ENCODE results near the gene ZEB1. TPM values are rescaled to one million over a fixed set of nuclear protein-coding genes. Genes with fewer than 3 reads are reported as not detected.

ZEB1 gene
- total and polyA plus RNA-seq, 4 donors: 61.7 to 113 (median 101) TPM

DNA sequence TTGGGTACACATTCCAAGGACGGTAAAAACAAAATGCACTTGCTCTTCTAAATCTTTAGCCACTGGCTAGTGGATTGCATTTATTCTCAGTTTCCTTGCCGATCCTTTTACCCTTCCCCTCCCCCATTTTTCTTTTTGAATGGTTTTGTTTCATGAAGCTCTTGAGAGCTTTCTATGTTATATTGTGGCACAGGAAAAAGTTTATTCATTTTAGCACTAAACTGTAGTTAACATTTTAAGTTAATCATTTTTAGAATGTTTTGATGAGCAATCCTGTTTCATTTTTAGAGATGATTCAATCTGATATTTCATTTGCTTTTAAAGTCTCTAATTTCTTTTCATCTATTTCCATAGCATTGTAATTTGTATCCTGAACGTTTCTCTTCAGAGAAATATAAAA is 24.0 kb downstream of the ZEB1 start:
- no CpG with 5 or more reads among the region's 3 CpGs for WGBS (ENCODE audit: insufficient coverage)

DNA sequence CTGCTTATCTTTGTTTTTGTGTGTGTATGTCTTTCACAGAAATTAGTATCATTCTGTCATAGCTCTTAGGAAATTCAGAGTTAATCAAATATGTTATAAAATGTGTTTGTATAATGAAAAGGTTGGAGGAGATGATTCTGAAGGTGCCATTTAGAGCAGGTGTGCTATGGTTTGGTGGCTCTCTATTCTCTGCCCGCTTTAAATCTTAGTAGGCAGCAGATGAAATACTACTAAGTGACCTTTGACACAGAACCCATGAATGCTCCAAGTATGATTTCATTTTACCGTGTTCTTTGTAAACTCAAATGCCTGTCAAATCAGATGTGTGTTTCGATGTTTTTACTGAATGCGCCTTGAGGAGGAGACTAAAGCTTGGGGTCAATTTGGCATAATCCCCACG is 24.5 kb downstream of the ZEB1 start:
- no peak overlapping the region for H3K4me3 ChIP-seq (ENCODE audit: low read depth, low read length)
- no peak for DNase-seq (ENCODE audit: low read depth in 4 of 6, low spot score in 6 of 6)
- 100% methylated on average over 1 of the region's 5 CpGs for WGBS (ENCODE audit: insufficient coverage)
- no peaks in the 10 kb centered on the region for H3K9me3 ChIP-seq (ENCODE audit: control insufficient read depth, insufficient read depth, low read length)
- H3K27me3 ChIP-seq (ENCODE audit: control insufficient read depth, insufficient read depth, low read length): no peaks in the 10 kb centered on the region
- no peaks in the 10 kb centered on the region for H3K36me3 ChIP-seq (ENCODE audit: control insufficient read depth, insufficient read depth, low read length)
- no peaks in the 10 kb centered on the region for H3K4me1 ChIP-seq (ENCODE audit: control insufficient read depth, insufficient read depth, low read length)
- no peak overlapping the region for H3K27ac ChIP-seq (ENCODE audit: low read depth, low read length)

More for the DNA sequence above, 24.0 kb downstream of the ZEB1 start:
- Histone ChIP-seq H3K27me3 (ENCODE audit: control insufficient read depth, insufficient read depth, low read length) (no peaks in the 10 kb centered on the region), H3K9me3 (ENCODE audit: control insufficient read depth, insufficient read depth, low read length) (no peaks in the 10 kb centered on the region), H3K27ac (ENCODE audit: low read depth, low read length) (no peak overlapping the region), H3K4me1 (ENCODE audit: control insufficient read depth, insufficient read depth, low read length) (no peaks in the 10 kb centered on the region), H3K4me3 (ENCODE audit: low read depth, low read length) (no peak overlapping the region), H3K36me3 (ENCODE audit: control insufficient read depth, insufficient read depth, low read length) (no peaks in the 10 kb centered on the region)
- DNase-seq (ENCODE audit: low read depth in 4 of 6, low spot score in 6 of 6): no peak

DNA sequence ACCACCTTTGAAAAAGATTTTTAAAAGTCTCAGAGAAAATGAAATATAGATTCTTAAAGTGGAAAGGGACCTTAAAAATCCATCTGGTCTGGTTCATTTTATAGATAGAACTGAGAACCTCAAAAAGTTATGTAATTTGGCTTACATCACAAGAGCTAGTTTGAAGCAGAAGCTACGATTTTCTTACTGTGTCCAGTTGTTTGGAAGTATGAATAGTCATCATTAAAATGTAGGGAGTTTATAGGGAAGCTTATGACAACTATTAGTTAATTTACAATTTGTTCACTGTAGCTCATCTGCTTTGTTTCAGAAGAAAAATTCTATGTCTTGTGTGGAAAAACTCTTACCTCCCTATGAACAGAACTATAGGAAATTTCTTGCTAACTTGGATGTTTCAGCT is 26.9 kb downstream of the ZEB1 start:
- Histone ChIP-seq H3K4me1 (ENCODE audit: control insufficient read depth, insufficient read depth, low read length) (no peaks in the 10 kb centered on the region), H3K9me3 (ENCODE audit: control insufficient read depth, insufficient read depth, low read length) (no peaks in the 10 kb centered on the region), H3K27ac (ENCODE audit: low read depth, low read length) (no peak overlapping the region), H3K36me3 (ENCODE audit: control insufficient read depth, insufficient read depth, low read length) (no peaks in the 10 kb centered on the region), H3K4me3 (ENCODE audit: low read depth, low read length) (no peak overlapping the region), H3K27me3 (ENCODE audit: control insufficient read depth, insufficient read depth, low read length) (no peaks in the 10 kb centered on the region)
- no peak for DNase-seq (ENCODE audit: low read depth in 4 of 6, low spot score in 6 of 6)
- WGBS (ENCODE audit: insufficient coverage): no CpG with 5 or more reads among the region's 1 CpG

DNA sequence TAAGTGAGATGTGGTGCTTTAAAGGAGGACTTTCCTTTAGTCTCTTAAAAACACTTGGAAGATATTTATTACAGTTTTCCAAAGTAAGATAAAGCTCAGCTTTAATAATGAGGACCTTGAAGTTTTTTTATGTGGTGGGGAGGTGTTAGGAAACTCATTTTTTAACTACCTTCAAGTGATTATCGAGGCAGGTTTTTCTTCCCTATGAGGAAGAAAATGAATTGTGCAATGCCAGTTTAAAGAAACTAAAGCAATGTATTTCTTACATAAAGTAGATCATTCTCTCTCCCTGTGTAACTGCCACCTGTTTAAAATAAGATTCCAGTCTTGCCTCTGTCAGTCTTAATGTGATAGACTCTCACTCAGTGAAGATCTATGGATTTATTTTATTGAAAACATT is 27.9 kb downstream of the ZEB1 start:
- WGBS (ENCODE audit: insufficient coverage): no CpG with 5 or more reads among the region's 1 CpG
- Histone ChIP-seq H3K27me3 (ENCODE audit: control insufficient read depth, insufficient read depth, low read length) (no peaks in the 10 kb centered on the region), H3K4me1 (ENCODE audit: control insufficient read depth, insufficient read depth, low read length) (no peaks in the 10 kb centered on the region)

DNA sequence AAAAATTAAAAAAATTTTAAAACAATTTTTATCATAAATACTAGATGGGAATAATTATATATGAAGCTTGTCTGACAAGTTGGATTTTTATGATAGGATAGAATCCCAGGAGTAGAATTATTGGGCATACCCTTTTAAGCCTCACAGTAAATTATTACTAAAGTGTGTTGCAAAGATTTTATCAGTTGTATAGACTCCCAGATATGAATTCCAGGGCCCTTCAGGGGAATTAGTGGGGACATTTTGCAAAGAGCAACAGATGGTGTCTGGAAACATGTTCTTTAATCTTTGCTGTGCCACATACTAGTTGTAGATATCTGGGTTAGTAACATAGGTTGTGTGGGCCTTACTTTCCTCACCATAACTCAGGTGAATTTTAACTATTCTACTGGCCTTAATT is 28.7 kb downstream of the ZEB1 start:
- Histone ChIP-seq H3K36me3 (ENCODE audit: control insufficient read depth, insufficient read depth, low read length) (no peaks in the 10 kb centered on the region), H3K4me3 (ENCODE audit: low read depth, low read length) (no peak overlapping the region), H3K4me1 (ENCODE audit: control insufficient read depth, insufficient read depth, low read length) (peaks cover 2% of the 10 kb centered on the region), H3K9me3 (ENCODE audit: control insufficient read depth, insufficient read depth, low read length) (no peaks in the 10 kb centered on the region), H3K27ac (ENCODE audit: low read depth, low read length) (no peak overlapping the region), H3K27me3 (ENCODE audit: control insufficient read depth, insufficient read depth, low read length) (no peaks in the 10 kb centered on the region)
- DNase-seq (ENCODE audit: low read depth in 4 of 6, low spot score in 6 of 6): no peak

More for the DNA sequence above, 27.9 kb downstream of the ZEB1 start:
- Histone ChIP-seq H3K36me3 (ENCODE audit: control insufficient read depth, insufficient read depth, low read length) (no peaks in the 10 kb centered on the region), H3K4me3 (ENCODE audit: low read depth, low read length) (no peak overlapping the region), H3K9me3 (ENCODE audit: control insufficient read depth, insufficient read depth, low read length) (no peaks in the 10 kb centered on the region), H3K27ac (ENCODE audit: low read depth, low read length) (no peak overlapping the region)
- DNase-seq (ENCODE audit: low read depth in 4 of 6, low spot score in 6 of 6): no peak

DNA sequence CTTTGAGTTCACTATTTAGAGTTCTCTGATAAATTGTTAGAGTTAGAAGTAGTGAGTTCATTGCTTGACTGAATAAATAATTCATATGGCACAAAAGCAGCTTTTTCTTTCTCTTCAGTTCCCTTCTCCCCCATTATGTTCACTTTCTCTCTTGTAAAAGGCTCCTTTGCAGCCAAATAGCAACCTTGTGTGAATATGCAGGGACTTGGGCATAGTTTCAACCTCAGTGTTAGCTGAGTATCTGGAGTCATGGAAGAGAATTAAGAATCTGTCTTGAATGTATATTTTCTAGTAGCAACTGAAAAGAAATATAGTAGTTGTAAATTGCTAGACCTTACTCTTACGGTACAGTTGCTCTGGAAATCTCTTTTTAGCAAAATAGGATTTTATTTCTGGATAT is 31.9 kb downstream of the ZEB1 start:
- no peak overlapping the region for H3K4me3 ChIP-seq (ENCODE audit: low read depth, low read length)
- no peaks in the 10 kb centered on the region for H3K36me3 ChIP-seq (ENCODE audit: control insufficient read depth, insufficient read depth, low read length)
- H3K27ac ChIP-seq (ENCODE audit: low read depth, low read length): peak overlapping the region; percentile 33
- H3K27me3 ChIP-seq (ENCODE audit: control insufficient read depth, insufficient read depth, low read length): no peaks in the 10 kb centered on the region
- H3K4me1 ChIP-seq (ENCODE audit: control insufficient read depth, insufficient read depth, low read length): peaks cover 2% of the 10 kb centered on the region
- no CpG with 5 or more reads among the region's 1 CpG for WGBS (ENCODE audit: insufficient coverage)
- peak in 5 of 6 donors; percentile 20 to 84 (median 43) for DNase-seq (ENCODE audit: low read depth in 4 of 6, low spot score in 6 of 6)
- H3K9me3 ChIP-seq (ENCODE audit: control insufficient read depth, insufficient read depth, low read length): no peaks in the 10 kb centered on the region

DNA sequence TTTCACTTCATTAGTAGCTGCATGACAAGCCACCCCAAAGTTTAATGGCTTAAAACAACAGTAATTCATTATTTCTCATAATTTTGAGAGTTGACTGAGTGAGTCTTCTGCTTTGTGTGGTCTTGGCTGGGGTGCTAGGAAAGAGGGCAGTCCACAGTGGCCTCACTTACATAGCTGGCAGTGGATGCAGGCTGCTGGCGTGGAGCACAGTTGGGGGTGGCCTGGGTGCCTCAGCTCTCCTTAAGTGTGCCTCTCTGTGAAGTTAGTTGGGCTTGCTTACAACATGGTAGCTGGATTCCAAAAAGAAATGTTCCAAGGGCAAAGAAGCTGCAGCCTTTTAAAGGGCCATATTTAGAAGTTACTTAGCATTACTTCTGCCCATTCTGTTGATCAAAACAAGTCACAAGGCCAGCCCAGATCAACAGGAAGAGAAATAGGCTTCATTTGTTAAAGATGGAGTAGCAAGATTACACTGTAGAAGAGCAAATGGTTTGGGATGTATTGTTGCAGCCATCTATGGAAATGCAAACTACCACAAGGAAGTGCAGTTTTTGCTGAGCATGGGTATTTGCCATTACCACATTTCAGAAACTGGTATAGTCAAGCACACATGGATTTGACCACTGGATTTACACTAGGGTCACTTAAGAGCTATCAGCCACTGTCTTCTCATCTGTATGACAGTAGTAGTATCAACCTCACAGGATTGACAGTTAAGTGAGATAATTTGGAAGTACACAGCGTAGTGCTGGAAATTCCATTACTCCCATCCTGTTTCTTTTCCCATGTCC is 33.6 kb downstream of the ZEB1 start:
- Histone ChIP-seq H3K9me3 (ENCODE audit: control insufficient read depth, insufficient read depth, low read length) (no peaks in the 10 kb centered on the region), H3K27ac (ENCODE audit: low read depth, low read length) (no peak overlapping the region), H3K4me1 (ENCODE audit: control insufficient read depth, insufficient read depth, low read length) (peaks cover 2% of the 10 kb centered on the region), H3K4me3 (ENCODE audit: low read depth, low read length) (no peak overlapping the region), H3K36me3 (ENCODE audit: control insufficient read depth, insufficient read depth, low read length) (no peaks in the 10 kb centered on the region), H3K27me3 (ENCODE audit: control insufficient read depth, insufficient read depth, low read length) (no peaks in the 10 kb centered on the region)
- WGBS (ENCODE audit: insufficient coverage): 83% methylated on average over 1 of the region's 2 CpGs
- peak in 1 of 6 donors; percentile 7 for DNase-seq (ENCODE audit: low read depth in 4 of 6, low spot score in 6 of 6)

DNA sequence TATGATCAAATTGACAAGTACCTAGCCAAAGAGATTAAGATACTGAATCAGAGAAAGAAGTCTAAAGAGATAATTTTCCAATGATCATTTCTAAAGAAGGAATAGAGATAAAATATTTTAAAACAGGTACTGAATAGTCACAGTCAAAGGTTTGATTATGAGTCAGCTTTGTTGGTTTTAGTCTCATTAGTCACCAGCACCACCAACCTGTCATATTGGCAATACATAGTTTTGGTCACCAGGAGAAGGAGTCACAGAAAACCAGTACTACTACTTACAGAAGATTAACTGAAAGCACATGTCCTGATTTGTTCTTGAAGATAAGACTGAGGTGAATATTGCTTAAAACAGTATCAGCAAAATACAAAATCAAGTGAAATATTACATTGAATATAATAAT is 34.6 kb downstream of the ZEB1 start:
- Histone ChIP-seq H3K27ac (ENCODE audit: low read depth, low read length) (no peak overlapping the region), H3K36me3 (ENCODE audit: control insufficient read depth, insufficient read depth, low read length) (no peaks in the 10 kb centered on the region), H3K4me1 (ENCODE audit: control insufficient read depth, insufficient read depth, low read length) (peaks cover 2% of the 10 kb centered on the region), H3K4me3 (ENCODE audit: low read depth, low read length) (no peak overlapping the region), H3K27me3 (ENCODE audit: control insufficient read depth, insufficient read depth, low read length) (no peaks in the 10 kb centered on the region), H3K9me3 (ENCODE audit: control insufficient read depth, insufficient read depth, low read length) (no peaks in the 10 kb centered on the region)
- no peak for DNase-seq (ENCODE audit: low read depth in 4 of 6, low spot score in 6 of 6)

DNA sequence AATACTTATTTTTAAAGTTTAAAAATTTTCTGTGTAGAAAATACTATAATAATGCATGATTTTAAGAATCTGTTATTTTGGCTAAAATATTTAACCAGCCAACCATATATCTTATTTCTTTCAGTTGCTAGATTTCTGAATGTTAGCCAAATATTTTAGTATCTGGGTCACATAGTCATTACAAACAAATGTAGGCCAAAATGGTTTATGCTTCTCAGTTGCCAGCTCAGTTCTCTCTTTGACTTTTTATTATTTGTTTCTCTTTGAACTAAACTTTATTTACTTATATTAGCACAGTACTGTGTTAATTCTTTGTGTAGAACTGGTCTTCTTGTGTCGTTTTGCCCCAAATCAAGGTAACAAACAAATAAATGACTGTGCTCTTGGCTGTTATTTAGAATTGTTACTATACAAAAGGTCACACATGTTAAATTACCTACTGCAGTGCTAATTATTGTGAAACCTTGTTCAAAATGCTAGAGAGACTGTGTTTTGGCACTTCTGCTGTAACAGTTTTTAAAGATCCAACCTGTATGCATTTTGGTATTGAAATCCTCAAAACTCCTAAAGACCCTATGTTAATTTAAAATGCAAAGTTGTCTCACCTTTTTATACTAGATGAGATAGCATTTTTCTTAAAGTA is 39.8 kb downstream of the ZEB1 start:
- H3K9me3 ChIP-seq (ENCODE audit: control insufficient read depth, insufficient read depth, low read length): no peaks in the 10 kb centered on the region
- DNase-seq (ENCODE audit: low read depth in 4 of 6, low spot score in 6 of 6): no peak
- H3K36me3 ChIP-seq (ENCODE audit: control insufficient read depth, insufficient read depth, low read length): peaks cover 24% of the 10 kb centered on the region
- H3K4me3 ChIP-seq (ENCODE audit: low read depth, low read length): no peak overlapping the region
- no peaks in the 10 kb centered on the region for H3K4me1 ChIP-seq (ENCODE audit: control insufficient read depth, insufficient read depth, low read length)
- no CpG with 5 or more reads among the region's 1 CpG for WGBS (ENCODE audit: insufficient coverage)
- no peak overlapping the region for H3K27ac ChIP-seq (ENCODE audit: low read depth, low read length)
- no peaks in the 10 kb centered on the region for H3K27me3 ChIP-seq (ENCODE audit: control insufficient read depth, insufficient read depth, low read length)

DNA sequence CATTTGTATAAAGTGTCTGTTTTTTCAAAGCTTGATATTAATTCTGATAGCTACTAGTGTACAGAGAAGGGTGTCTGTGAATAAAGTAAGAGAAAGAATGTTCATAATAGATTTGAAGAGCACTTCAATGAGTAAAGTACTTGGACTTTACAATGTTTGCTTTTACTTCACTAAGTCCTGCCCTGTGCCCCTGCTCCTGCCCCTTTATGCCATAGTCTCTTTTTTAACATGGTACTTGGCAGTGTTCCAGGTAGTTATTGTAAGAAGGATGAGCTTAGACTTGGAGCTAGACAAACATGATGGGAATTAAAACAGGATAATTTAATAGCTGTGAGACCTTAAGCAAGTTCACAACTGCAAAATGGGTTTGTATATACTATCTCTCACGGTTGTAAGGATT is 41.0 kb downstream of the ZEB1 start:
- Histone ChIP-seq H3K27me3 (ENCODE audit: control insufficient read depth, insufficient read depth, low read length) (no peaks in the 10 kb centered on the region), H3K36me3 (ENCODE audit: control insufficient read depth, insufficient read depth, low read length) (peaks cover 29% of the 10 kb centered on the region), H3K9me3 (ENCODE audit: control insufficient read depth, insufficient read depth, low read length) (no peaks in the 10 kb centered on the region), H3K27ac (ENCODE audit: low read depth, low read length) (no peak overlapping the region), H3K4me3 (ENCODE audit: low read depth, low read length) (no peak overlapping the region), H3K4me1 (ENCODE audit: control insufficient read depth, insufficient read depth, low read length) (no peaks in the 10 kb centered on the region)
- DNase-seq (ENCODE audit: low read depth in 4 of 6, low spot score in 6 of 6): peak in 2 of 6 donors; percentile 20
- WGBS (ENCODE audit: insufficient coverage): no CpG with 5 or more reads among the region's 1 CpG
